IPS-NIHi11 (cell line): Measurements from ENCODE around the gene ORC3.
"Not testable (repeated sequence)": the region's sequence is repeated elsewhere in the genome, so short reads cannot be mapped to it uniquely, and the experiment has no call there.

ENCODE experiments used
- DNase-seq: peaks from one replicate; pipeline ENCODE4 v3.0.0; 2012; ENCODE audit warnings: mixed read lengths, low spot score

The ORC3 gene

DNA sequence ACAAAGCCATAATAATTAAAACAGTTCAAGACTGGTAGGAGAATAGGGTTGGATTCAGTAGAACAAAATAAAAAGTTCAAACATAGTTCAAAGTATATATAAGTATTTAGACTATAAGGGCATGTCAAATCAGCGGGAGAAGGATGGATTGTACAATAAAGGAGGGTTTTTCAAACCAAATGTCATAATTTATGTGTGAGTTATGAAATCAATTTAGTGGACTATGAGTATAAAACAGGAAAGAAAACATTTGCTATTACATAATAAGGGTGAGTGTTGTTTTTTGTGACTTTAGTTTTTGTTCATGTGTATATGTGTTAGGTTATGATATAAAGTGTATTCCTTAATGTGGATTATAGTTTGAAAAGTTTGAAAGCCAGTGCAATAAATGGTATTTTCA is 10.6 kb downstream of the ORC3 start:
- no peak for DNase-seq

GRCh38 chr6:87606199-87606598 is 16.3 kb downstream of the ORC3 start:
- DNase-seq = no peak

DNA sequence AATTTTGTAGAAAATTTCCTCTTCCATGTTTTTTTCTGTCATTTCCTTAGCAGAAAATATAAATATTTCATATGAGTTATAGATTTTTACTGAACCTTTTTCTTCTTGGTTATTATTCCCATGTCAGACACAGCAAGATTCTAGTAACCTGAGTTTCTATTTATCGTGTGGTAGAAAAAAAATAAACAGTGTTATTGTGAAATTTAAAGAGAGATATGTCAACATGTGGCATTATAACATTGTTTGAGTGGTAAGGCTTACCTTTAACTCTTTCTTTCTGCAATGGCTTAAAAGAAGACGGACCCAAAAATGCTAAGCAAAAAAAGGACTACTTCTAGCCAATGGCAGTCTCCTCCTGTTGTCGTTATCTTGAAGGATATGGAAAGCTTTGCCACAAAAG is 18.9 kb downstream of the ORC3 start:
- DNase-seq = no peak

DNA sequence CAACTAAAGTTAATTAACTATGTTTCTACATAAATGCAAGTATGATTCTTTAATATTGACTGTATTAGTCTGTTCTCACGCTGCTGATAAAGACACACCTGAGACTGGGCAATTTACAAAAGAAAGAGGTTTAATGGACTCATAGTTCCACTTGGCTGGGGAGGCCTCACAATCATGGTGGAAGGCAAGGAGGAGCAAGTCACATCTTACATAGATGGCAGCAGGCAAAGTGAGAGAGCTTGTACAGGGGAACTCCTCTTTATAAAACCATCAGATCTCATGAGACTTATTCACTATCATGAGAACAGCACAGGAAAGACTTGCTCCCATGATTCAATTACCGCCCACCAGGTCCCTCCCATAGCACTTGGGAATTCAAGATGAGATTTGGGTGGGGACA is 23.1 kb downstream of the ORC3 start:
- not testable (repeated sequence) for DNase-seq

- no peak for DNase-seq
Measured at GRCh38 chr6:87617405-87617804, 27.5 kb downstream of the ORC3 start.

DNA sequence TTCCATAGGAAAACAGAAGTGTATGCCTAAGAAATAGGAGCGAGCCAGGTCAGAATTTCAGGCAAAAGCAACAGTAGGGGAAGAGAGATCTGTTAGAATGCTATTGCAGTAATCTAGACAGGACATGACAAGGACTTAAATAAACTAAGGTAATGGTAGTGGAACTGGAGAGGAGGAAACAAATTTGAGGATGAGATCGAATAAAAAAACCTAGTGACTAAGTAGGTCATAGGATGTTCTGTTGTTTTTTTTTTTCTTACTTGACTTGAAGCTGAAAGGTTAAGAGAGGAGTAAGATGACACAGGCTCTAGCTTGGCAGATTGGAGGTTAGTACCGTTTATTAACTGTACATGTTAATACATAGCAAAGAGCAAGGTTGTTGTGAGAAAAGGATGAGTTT is 28.6 kb downstream of the ORC3 start:
- no peak for DNase-seq

GRCh38 chr6:87623248-87623647 is 33.3 kb downstream of the ORC3 start:
- no peak for DNase-seq

DNA sequence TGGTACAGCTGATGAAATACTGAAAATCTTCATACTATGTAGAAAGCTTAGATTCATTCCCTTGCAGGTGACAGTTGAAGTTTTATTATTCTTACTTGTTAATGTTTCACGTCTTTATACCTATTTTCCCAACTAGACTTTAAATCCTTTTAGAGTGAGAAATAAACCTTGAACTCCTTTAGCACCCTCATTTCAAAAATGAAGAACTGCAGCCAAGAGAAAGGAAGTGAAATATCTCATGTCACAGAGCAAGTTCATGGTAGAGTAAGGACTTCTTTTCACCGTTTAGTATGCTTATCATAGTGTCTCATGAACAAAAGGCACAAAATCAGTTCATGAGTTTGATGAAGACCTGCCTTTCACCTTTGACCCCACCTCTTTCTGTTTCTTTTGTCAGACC is 38.5 kb downstream of the ORC3 start:
- DNase-seq = no peak

GRCh38 chr6:87628881-87629280 is 38.9 kb downstream of the ORC3 start:
- no peak for DNase-seq

DNA sequence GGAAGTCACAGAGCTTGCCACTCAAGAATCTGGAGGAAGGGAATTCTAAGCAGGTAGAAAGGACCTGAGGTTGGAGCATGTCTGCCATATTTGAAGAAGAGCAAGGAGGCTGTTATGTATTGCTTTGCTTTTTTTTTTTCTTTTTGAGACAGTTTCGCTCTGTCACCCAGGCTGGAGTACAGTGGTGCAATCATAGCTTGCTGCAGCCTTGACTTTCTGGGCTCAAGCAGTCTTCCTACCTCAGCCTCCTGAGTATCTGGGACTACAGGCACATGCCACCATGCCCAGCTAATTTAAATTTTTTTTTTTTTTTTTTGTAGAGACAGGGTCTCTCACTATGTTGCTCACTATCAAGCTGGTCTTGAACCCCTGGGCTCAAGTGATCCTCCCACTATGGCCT is 40.8 kb downstream of the ORC3 start:
- DNase-seq = no peak

GRCh38 chr6:87633851-87634250 is 43.9 kb downstream of the ORC3 start:
- DNase-seq = no peak

GRCh38 chr6:87636315-87636714 is 46.4 kb downstream of the ORC3 start:
- no peak for DNase-seq

DNA sequence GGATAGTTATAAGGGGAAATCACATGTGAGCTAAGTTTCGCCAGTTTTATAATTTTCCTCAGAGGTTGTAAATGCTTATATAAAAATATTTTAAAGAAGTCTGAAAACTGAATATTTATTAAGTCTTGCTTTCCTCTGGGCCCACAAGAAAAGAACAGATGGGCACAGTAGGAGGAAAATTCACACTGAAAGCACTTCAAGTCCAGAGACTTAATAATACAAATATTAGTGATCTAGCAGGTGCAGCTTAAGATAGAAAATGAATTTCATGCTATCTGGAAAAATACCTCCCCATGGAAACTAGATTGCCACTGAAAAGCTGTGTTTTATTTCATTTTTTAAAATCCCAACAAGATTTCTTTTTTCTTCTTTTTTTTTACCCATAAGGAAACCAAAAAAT is 47.2 kb downstream of the ORC3 start:
- DNase-seq = no peak

GRCh38 chr6:87639373-87639772 is 49.4 kb downstream of the ORC3 start:
- DNase-seq = no peak

GRCh38 chr6:87641065-87641692 is 51.2 kb downstream of the ORC3 start:
- no peak for DNase-seq

DNA sequence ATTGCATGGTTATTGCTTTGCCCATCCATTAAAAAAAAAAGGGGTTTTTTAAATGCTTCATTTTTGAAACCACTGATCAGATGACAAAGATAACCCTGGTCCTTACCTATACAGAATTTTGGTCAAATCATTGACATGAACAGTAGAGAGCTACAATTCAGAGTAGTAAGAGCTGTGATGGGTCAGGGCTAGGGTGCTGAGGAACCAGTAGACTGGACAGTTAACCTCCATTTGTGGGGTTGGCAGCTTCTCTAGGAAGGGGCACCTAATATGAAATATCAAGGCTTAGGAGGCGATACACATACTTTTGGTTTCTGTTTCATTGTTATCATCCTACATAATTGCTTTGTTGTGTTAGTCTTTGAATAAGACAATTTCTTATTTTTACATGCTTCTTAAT is 55.1 kb downstream of the ORC3 start:
- no peak for DNase-seq

GRCh38 chr6:87653074-87653962 is 63.4 kb downstream of the ORC3 start:
- DNase-seq = no peak

DNA sequence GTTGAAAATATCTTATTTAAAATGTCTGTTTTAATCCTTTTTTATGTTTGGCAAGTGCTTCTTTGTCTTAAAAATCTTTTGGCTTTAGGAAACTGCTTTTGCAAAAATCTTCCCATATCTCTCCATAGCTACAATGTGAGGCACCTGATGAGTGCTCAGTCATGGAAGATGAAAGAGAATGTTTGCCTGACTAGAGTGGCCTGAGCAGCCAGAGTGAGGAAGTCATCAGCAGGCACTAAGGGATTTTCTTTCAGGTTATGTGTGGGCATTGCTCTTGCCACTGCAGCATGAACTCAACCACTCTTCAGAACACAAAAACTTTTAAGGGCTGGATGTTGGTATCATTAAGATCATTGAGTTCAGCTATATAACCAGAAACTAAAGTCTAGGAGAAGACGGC is 64.2 kb downstream of the ORC3 start:
- DNase-seq = no peak

DNA sequence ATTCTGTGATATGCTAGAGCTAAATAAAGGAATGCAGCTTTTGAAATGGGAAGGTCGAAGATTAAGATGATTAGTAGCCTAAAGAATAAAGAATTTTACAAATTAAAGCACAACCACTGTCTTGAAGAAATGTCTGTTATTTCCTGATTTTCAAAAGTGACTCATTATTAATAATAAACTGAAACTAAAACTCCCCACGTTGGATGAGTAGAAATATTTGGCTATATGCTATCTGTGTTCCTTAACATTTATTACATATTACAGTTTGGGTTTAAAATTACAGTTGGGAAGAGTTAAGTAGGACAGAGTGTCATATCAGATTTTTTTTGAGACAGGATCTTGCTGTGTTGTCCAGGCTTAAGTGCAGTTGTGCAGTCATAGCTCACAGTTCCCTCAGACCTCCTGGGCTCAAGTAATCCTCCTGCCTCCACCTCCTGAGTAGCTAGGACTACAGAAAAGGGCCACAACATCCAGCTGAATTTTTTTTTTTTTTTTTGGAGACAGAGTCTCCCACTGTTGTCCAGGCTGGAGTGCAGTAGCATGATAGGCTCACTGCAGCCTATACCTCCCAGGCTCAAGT is 65.0 kb downstream of the ORC3 start:
- no peak for DNase-seq

GRCh38 chr6:87655824-87656223 is 65.9 kb downstream of the ORC3 start:
- no peak for DNase-seq

DNA sequence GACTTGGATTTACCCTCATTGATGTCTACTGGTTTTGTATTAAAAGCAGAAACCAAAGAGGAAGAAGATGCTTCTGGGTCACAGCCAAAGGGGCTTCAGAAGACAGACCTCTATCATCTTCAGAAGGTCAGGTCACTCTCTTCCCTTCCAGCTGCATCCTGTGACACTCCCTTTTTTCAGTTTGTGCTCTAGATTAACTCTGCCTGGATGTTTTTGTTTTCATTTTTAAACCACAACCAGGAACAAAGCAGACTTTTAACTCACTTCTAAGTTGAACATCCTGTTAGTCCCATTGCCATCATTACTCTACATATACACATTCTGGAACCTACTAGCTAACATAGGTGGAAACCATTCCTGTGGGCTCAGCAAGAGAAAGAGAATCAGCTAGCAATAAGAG is 66.9 kb downstream of the ORC3 start:
- no peak for DNase-seq

GRCh38 chr6:87658516-87658915 is 68.6 kb downstream of the ORC3 start:
- no peak for DNase-seq

GRCh38 chr6:87660226-87660911 is 70.4 kb downstream of the ORC3 start:
- DNase-seq = no peak
